ENCODE measurements around the gene MCC. TPM values are rescaled to one million over a fixed set of nuclear protein-coding genes. Genes with fewer than 3 reads are reported as not detected.

MCC gene
- total RNA-seq, 2 experiments from 2014 or later: 0.25 TPM; not detected in 1

- intact Hi-C loops (cut with micrococcal nuclease; ENCODE audit: unreplicated experiment): no loop called here
- no peak overlapping the region for H2AFZ ChIP-seq (ENCODE audit: low read length)
- H3K9me2 ChIP-seq (ENCODE audit: insufficient read depth, low read length): no peaks in the 10 kb centered on the region
- H3K4me1 ChIP-seq (ENCODE audit: insufficient read depth, low read length, poor library complexity, severe bottlenecking): no peaks in the 10 kb centered on the region
- BruUV-seq (replicated peaks): no TSS peak
- H3K36me3 ChIP-seq (ENCODE audit: insufficient read depth, low read length): no peaks in the 10 kb centered on the region
- no peak for DNase-seq (ENCODE audit: low spot score)
- TF ChIP-seq CTCF (conservative IDR thresholded peaks at IDR 0.05; ENCODE audit: low read length): no peak
- no peak overlapping the region for H3K27ac ChIP-seq (ENCODE audit: low read depth, low read length, poor library complexity, severe bottlenecking)
- ChIA-PET POLR2A (no interaction called here), CTCF (ENCODE audit: unreplicated experiment) (no interaction called here)
- H3K79me2 ChIP-seq (ENCODE audit: insufficient read depth, low read depth, low read length): no peaks in the 10 kb centered on the region
- H3K9me3 ChIP-seq (ENCODE audit: low read length): no peaks in the 10 kb centered on the region
- H3K4me3 ChIP-seq (ENCODE audit: low read depth, low read length, poor library complexity, severe bottlenecking): no peak overlapping the region
- H3K4me2 ChIP-seq (ENCODE audit: low read length): no peak overlapping the region
- H4K20me1 ChIP-seq (ENCODE audit: insufficient read depth, low read length): no peaks in the 10 kb centered on the region
Measured at GRCh38 chr5:113147537-113147936, 340.7 kb downstream of the MCC start.

GRCh38 chr5:113147101-113147508 is 341.1 kb downstream of the MCC start:
- Histone ChIP-seq H3K4me2 (ENCODE audit: low read length) (no peak overlapping the region), H3K4me1 (ENCODE audit: insufficient read depth, low read length, poor library complexity, severe bottlenecking) (no peaks in the 10 kb centered on the region), H3K27ac (ENCODE audit: low read depth, low read length, poor library complexity, severe bottlenecking) (no peak overlapping the region), H2AFZ (ENCODE audit: low read length) (no peak overlapping the region), H3K79me2 (ENCODE audit: insufficient read depth, low read depth, low read length) (no peaks in the 10 kb centered on the region), H3K36me3 (ENCODE audit: insufficient read depth, low read length) (no peaks in the 10 kb centered on the region), H4K20me1 (ENCODE audit: insufficient read depth, low read length) (no peaks in the 10 kb centered on the region), H3K4me3 (ENCODE audit: low read depth, low read length, poor library complexity, severe bottlenecking) (no peak overlapping the region), H3K9me2 (ENCODE audit: insufficient read depth, low read length) (no peaks in the 10 kb centered on the region), H3K9me3 (ENCODE audit: low read length) (no peaks in the 10 kb centered on the region)
- POLR2A ChIA-PET: interaction anchor here (0.7 kb wide), 1 partner anchor 1935 kb away, joined by 3 read pairs; no protein-coding TSS in a partner anchor
- intact Hi-C loops (cut with micrococcal nuclease; ENCODE audit: unreplicated experiment): no loop called here
- BruUV-seq (replicated peaks): no TSS peak
- CTCF ChIA-PET (ENCODE audit: unreplicated experiment): no interaction called here
- no peak for DNase-seq (ENCODE audit: low spot score)
- TF ChIP-seq EZH2phosphoT487 (IDR thresholded peaks at IDR 0.05; ENCODE audit: borderline replicate concordance, low read depth, low read length) (no peak), CTCF (conservative IDR thresholded peaks at IDR 0.05; ENCODE audit: low read length) (no peak)

- Histone ChIP-seq H4K20me1 (ENCODE audit: insufficient read depth, low read length) (no peaks in the 10 kb centered on the region), H3K9me2 (ENCODE audit: insufficient read depth, low read length) (no peaks in the 10 kb centered on the region), H3K9me3 (ENCODE audit: low read length) (no peaks in the 10 kb centered on the region), H3K79me2 (ENCODE audit: insufficient read depth, low read depth, low read length) (no peaks in the 10 kb centered on the region), H3K27ac (ENCODE audit: low read depth, low read length, poor library complexity, severe bottlenecking) (no peak overlapping the region), H3K4me1 (ENCODE audit: insufficient read depth, low read length, poor library complexity, severe bottlenecking) (no peaks in the 10 kb centered on the region), H3K36me3 (ENCODE audit: insufficient read depth, low read length) (no peaks in the 10 kb centered on the region), H3K4me3 (ENCODE audit: low read depth, low read length, poor library complexity, severe bottlenecking) (no peak overlapping the region), H2AFZ (ENCODE audit: low read length) (no peak overlapping the region), H3K4me2 (ENCODE audit: low read length) (no peak overlapping the region)
- no TSS peak for BruUV-seq (replicated peaks)
- intact Hi-C loops (cut with micrococcal nuclease; ENCODE audit: unreplicated experiment): no loop called here
- CTCF ChIA-PET (ENCODE audit: unreplicated experiment): no interaction called here
- POLR2A ChIA-PET: interaction anchor here (0.6 to 1.1 kb wide), 3 partner anchors 9 to 62 kb away, joined by 3 read pairs; no protein-coding TSS in a partner anchor
- TF ChIP-seq CTCF (conservative IDR thresholded peaks at IDR 0.05; ENCODE audit: low read length) (no peak), EZH2phosphoT487 (IDR thresholded peaks at IDR 0.05; ENCODE audit: borderline replicate concordance, low read depth, low read length) (no peak)
- no peak for DNase-seq (ENCODE audit: low spot score)
Measured at GRCh38 chr5:113145757-113146387, 342.4 kb downstream of the MCC start.
